GM10266 (cell line): Measurements from ENCODE around the gene FBXL14.

Experiments used
- DNase-seq: peaks from one replicate; pipeline ENCODE4 v3.0.0; 2012; ENCODE audit errors: extremely low spot score
- TF ChIP-seq, protein P1 (sequence below): IDR thresholded peaks from 2 replicates; pipeline ENCODE4 v1.5.1; 2012; ENCODE audit warnings: mild to moderate bottlenecking, low read depth; ENCODE audit not compliant: control insufficient read depth, insufficient read depth; ENCODE audit errors: missing control alignments

FBXL14 gene

DNA sequence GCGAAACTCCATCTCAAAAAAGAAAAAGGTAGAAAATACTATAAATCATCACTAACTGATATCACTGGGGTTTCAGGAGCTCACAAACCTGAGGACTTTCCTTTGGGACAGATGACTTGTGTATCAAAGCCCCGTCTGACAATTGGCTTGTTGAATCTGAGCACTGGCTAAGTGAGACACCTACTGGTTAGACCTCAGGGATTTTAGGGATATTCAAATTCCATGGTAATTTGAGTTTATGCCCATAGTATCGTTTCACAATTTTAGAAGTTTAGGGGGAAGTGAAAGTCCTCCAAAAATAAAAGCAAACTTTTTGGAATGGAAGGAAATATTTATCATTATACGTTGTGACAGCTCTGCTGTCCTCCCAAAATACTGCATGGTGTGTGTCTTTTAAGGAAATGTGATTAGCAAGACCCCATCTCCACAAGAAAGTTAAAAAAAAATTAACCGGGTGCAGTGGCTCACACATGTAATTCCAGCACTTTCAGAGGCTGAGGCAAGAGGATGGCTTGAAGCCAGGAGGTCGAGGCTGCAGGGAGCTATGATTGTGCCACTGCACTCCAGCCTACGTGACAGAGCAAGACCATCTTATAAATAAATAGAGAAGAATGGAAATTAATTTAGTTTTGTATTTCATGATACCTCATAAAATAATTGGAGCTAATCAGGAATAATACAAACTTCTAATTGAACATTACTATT, 49.2 kb downstream of the FBXL14 start:
- DNase-seq = no peak
- TF ChIP-seq, protein P1, sequence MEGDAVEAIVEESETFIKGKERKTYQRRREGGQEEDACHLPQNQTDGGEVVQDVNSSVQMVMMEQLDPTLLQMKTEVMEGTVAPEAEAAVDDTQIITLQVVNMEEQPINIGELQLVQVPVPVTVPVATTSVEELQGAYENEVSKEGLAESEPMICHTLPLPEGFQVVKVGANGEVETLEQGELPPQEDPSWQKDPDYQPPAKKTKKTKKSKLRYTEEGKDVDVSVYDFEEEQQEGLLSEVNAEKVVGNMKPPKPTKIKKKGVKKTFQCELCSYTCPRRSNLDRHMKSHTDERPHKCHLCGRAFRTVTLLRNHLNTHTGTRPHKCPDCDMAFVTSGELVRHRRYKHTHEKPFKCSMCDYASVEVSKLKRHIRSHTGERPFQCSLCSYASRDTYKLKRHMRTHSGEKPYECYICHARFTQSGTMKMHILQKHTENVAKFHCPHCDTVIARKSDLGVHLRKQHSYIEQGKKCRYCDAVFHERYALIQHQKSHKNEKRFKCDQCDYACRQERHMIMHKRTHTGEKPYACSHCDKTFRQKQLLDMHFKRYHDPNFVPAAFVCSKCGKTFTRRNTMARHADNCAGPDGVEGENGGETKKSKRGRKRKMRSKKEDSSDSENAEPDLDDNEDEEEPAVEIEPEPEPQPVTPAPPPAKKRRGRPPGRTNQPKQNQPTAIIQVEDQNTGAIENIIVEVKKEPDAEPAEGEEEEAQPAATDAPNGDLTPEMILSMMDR = no peak

DNA sequence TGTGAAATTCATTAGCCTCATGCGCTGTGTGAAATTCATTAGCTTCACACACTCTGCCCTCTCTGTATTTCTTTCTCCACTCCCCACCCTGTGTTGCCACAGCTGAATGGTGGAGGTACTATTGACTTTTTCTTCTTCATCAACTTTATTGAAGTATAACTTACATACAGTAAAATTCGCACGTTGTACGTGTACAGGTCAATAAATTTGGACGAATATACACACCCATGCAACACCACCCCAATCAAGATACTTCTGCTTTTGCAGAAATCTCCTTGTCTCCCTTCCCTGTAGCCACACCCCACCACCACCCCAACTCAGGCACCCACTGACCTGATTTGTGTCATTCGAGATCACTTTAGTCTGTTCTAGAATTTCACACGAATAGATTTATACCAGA, 51.8 kb downstream of the FBXL14 start:
- TF ChIP-seq, protein P1 = no peak

DNA sequence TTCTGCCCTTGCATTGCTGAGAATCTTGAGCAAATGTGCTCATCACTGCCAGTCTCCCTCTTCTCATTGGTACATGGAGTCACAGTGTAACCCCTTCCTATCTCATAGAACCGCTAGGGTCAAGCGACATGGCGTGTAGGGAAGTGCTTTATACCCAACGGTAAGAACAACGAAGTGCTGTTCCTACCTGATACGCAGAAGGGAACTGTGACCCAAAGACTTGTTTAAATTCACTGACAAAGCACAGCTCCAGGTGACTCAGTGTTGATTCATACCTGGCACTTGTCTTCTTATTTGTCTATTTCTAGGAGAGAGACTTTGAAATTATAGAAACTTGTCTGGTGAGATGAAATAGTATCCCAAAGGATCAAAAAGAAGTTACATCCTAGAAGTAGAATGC, 53.7 kb downstream of the FBXL14 start:
- DNase-seq = no peak
- TF ChIP-seq, protein P1 = no peak

More for the DNA sequence above, 51.8 kb downstream of the FBXL14 start:
- DNase-seq = no peak

DNA sequence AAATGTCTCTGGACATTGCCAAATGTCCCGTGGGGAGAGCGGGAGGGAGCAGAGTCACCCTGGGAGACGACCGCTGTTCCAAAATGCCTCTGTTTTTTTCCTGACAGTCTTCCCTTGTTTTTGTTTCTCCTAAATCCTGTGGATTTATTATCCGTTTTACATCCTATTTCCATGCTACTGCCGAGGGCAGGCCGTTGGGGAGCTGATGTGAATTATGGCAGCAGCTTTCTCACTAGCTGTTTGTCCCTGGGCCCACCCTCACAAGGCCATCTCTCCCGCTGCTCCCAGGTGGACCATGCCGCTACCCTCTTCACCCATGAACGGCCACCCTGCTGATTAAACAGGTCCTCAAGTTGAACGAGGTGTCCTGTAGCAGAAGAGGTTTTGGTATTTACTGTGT, 55.2 kb downstream of the FBXL14 start:
- TF ChIP-seq, protein P1 = no peak
- no peak for DNase-seq

DNA sequence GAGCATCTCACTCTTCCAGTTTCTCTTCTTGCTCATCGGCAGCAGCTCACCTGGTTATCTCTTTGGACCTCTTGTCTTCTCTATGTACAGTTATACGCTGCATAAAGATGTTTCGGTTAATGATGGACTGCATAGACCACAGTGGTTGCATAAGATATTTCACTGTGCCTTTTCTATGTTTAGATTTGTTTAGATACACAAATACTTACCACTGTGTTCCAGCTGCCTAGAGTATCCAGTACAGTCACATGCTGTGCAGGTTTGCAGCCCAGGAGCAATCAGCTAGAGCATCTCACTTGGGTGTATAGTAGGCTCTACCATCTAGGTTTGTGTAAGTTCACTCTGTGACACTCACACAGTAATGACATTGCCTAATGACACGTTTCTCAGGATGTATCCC, 57.6 kb downstream of the FBXL14 start:
- DNase-seq = no peak
- TF ChIP-seq, protein P1 = no peak

DNA sequence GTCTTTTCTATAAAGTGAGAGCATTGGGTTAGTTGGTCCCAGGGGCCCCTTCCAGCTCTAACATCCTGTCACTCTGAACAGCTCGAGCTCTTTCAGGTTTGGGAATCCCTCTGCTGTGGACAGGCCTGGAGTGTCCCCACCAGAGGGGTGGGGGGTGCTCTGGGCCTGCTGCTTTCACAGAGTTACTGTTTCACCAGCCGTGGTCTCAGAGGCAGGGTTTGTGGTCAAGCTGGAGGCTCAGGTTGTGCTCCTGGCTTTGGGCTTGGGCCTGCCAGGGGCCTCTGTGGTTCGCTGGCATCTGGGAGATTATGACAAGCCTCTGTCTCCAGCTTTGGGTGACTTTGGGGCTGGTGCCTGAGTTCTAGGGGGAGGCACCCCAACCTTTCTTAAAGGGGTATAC, 59.6 kb downstream of the FBXL14 start:
- DNase-seq = peak; percentile 45
- TF ChIP-seq, protein P1 = peak; percentile 1

DNA sequence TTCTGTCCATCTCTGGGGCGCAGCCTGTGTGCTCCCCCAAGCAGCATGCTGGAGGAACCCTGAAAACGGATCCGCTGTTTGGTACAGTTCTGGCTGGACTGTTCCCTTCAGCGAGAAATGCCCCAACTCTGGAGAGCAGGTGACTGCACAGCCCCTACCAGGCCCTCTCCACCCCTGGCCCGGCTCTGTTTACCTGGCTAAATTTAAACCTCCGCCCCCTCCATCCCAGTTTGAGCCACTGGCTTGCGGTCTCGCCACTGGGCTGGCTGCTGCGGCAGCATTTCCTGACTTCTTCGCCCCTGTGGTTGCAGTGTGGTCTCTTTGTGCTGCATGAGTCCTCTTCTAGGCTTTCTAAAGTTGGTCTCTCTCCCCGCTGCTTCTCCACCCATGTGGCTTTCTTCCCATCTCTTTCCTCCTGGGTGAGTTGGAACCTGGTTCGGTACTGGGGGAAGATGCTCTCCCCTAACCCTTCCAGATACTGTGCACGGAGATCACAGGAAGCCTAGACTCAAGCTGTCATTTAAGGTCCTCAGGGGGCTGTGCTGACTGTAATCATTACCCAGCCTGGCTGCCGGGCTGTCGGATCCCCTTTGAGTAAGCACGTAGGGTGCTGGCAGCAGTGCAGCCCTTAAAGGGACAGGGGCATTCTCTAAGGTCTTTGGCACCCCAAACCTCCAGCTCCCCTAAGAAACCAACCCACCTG, 60.6 kb downstream of the FBXL14 start:
- TF ChIP-seq, protein P1 = no peak
- DNase-seq = peak; percentile 65
